Esophagus muscularis mucosa (tissue), 3 donors: ENCODE measurements around the gene C16orf86.

Experiments used
- POLR2AphosphoS5 ChIP-seq, 2 donors: sonication (generic); formaldehyde crosslinking; IDR thresholded peaks; one replicate each; pipeline ENCODE4 v1.6.1; 2017; ENCODE audit warnings: antibody characterized with exemption in 2 of 2
- TF ChIP-seq, protein P1 (sequence below), 3 experiments: fragments of 200-600 bp in 2 of 3; fragments of 450-650 bp in 1 of 3; sonication (generic) in 2 of 3; IDR thresholded peaks; one replicate each; pipeline ENCODE4 v1.5.1; 2017 to 2019; ENCODE audit warnings: antibody characterized with exemption in 3 of 3, mild to moderate bottlenecking in 2 of 3, moderate library complexity in 1 of 3

- TF ChIP-seq, protein P1, sequence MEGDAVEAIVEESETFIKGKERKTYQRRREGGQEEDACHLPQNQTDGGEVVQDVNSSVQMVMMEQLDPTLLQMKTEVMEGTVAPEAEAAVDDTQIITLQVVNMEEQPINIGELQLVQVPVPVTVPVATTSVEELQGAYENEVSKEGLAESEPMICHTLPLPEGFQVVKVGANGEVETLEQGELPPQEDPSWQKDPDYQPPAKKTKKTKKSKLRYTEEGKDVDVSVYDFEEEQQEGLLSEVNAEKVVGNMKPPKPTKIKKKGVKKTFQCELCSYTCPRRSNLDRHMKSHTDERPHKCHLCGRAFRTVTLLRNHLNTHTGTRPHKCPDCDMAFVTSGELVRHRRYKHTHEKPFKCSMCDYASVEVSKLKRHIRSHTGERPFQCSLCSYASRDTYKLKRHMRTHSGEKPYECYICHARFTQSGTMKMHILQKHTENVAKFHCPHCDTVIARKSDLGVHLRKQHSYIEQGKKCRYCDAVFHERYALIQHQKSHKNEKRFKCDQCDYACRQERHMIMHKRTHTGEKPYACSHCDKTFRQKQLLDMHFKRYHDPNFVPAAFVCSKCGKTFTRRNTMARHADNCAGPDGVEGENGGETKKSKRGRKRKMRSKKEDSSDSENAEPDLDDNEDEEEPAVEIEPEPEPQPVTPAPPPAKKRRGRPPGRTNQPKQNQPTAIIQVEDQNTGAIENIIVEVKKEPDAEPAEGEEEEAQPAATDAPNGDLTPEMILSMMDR (IDR thresholded peaks at IDR 0.05), result no peak
- peak; percentile 68 to 69 for TF ChIP-seq POLR2AphosphoS5 (IDR thresholded peaks at IDR 0.05)
These were observed at the start of gene C16orf86, which contains the start of gene ENKD1 for GRCh38 chr16:67666559-67667452.
